AG10803 (cell line): ENCODE results near the gene EME1.
"Not testable (repeated sequence)": the region's sequence is repeated elsewhere in the genome, so short reads cannot be mapped to it uniquely, and the experiment has no call there.

Experiments used
- DNase-seq: peaks from one replicate; pipeline ENCODE4 v3.0.0; 2010; ENCODE audit warnings: low read depth
- H3K4me3 ChIP-seq: 2 replicates; pipeline ENCODE4 v1.5.1; 2011; ENCODE audit warnings: mild to moderate bottlenecking, low read length, control low read depth
- CTCF ChIP-seq: conservative IDR thresholded peaks from 2 replicates; pipeline ENCODE4 v1.5.1; 2011; ENCODE audit warnings: mild to moderate bottlenecking, low read length, control low read depth, inconsistent platforms

EME1 gene

DNA sequence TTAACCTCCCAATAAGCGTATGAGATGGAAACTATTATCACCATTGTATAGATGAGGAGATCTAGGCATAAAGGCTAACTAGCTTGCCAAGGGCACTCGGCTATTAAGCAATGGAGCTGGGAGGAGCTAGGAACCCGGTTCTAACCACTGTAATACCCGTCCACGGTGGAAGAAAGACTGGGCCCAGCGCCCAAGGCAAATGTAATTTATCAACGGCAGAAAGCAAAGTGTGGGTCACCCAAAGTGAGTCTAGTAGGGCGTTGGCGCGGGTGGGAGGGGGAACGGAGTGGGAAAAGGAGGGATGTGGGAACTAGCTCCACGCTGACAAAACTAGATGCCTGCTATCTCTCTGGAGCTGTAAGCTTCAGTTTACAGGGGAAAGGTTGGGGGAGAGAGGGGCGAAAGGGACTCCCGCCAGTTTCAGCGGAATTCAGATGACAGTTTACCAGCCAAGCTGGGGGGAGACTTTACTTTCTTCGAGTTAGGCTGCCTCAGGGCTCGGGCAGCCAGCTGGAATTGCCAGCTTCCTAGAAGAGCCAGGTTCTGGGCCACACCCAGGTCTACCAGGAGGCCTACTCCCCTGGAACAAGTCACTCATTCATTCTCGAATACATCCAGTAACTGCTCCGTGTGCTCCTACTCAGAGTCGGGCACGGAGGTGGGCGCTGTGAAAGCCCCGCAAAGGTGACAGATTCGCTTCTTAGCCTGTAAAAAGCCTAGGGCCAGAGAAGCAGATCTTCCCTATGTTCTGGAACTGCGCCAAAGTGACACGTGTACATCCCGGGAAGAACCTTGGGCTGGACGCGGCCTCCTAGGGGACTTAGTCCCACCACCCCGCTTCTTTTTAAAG is 23.5 kb downstream of the EME1 start:
- peak; percentile 69 for DNase-seq

DNA sequence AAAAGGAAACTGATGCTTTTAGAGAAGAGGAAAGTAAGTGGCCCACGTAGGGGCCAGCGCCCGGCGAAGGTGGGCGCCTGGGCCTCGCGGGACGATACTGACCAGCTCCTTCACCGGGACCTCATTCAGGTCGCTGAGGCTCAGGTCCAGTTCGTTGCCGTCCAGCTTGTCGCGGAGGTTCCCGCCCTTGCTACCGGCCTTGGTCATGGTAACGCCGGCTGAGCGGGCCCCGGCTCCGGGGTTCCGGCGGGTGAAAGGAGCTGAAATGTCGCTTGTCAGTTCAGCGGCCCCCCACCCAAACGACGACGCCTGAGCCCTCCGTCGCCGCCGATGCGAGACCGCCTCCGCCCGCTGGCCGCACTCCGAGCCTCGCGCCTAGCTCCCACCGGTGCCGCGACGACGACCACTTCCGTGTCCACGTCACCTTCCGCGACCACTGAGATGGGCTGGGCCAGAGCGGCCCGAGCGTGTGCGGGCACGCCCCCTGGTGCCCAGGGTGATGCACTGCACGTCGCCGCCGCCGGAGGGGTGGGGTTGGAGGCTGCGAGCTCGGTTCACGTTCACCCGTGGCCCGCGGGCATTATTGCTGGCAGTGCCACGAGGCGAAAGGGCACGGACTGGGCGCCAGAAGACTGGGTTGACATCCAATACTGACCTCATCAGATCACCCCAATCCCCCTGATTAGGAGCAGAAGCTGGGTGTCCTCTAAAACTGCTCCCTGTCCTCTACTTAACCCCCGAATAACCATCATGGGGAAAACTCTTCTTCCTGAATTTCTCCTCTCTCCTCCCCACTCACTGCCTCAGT is 24.3 kb downstream of the EME1 start, which contains the start of gene LRRC59:
TSS of gene LRRC59 (minus strand) at position 413 of the 808 bp plus-strand sequence. CDS start at position 207, 206 bp downstream.
- peak; percentile 80 for DNase-seq
- peak within 1 kb of the TSS; percentile 98 for H3K4me3 ChIP-seq
- TF ChIP-seq CTCF: peak; percentile 79

More for the DNA sequence above, 23.5 kb downstream of the EME1 start:
- peak overlapping the region; percentile 98 for H3K4me3 ChIP-seq
- TF ChIP-seq CTCF: no peak

- TF ChIP-seq CTCF: no peak
- no peak overlapping the region for H3K4me3 ChIP-seq
- DNase-seq: no peak
Measured at GRCh38 chr17:50397919-50398285, 24.9 kb downstream of the EME1 start.

DNA sequence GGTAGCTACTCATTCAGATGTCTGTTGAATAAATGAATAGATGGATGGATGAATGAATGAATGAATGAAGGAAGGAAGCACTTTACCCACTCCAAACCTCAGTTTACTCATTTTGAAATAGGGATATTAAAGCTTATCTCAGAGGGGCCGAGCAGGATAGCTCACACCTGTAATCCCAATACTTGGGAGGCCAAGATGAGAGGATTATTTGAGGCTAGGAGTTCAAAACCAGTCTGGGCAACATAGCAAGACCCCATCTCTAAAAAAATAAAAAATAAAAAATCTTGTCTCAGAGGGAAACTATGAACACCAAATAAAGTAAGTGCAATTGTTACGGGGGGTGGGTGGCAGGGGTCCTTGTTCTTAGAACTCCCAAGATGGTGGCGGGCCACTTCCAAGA is 25.6 kb downstream of the EME1 start:
- not testable (repeated sequence) for DNase-seq, H3K4me3 ChIP-seq

DNA sequence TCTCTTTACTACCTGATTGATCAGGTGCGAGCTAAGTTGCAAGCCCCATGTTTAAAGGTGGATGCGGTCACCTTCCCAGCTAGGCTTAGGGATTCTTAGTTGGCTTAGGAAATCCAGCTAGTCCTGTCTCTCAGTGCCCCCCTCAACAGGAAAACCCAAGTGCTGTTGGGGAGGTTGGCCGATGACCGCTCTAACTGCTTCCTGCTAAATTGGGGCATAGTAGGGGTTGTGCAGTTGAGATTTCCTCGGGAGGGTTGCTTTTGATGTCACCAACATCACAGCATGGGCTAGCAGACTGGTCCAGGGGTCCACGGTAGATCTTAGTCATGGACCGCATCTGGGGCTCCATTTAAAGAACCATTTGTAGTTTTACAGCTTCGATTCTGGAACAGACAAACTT is 26.6 kb downstream of the EME1 start:
- not testable (repeated sequence) for DNase-seq, H3K4me3 ChIP-seq

DNA sequence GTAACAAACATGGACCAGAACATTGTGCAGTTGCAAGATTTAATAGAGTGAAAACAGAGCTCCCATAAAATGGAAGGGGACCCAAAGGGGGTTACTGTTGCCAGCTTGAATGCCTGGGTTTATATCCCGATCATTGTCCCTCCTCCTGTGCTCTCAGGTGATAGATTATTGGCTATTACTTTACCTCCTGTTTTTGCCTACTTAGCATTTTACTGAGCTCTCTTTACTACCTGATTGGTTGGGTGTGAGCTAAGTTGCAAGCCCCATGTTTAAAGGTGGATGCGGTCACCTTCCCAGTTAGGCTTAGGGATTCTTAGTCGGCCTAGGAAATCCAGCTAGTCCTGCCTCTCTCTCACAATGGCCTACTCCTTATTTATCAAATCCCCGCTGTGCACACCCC is 32.3 kb downstream of the EME1 start:
- H3K4me3 ChIP-seq, DNase-seq: not testable (repeated sequence)

- no peak for DNase-seq
- no peak overlapping the region for H3K4me3 ChIP-seq
- TF ChIP-seq CTCF: no peak
Measured at GRCh38 chr17:50406578-50406977, 33.5 kb downstream of the EME1 start.

DNA sequence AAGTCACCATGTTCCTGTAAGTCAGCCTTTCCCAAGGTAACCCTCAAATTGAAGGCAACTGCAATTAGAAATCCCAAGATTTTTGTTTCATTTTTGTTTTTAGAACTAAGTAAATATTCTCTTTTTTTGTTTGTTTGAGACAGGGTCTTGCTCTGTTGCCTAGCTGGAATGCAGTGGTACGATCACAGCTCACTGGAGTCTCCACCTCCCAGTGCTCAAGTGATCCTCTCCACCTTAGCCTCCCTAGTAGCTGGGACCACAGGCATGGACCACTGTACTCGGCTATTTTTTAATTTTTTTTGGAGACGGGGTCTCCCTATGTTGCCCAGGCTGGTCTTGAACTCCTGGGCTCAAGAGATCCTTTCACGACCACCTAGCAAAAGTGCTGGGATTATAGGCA is 34.9 kb downstream of the EME1 start:
- no peak overlapping the region for H3K4me3 ChIP-seq
- DNase-seq: no peak
- TF ChIP-seq CTCF: no peak
